Fibroblast of villous mesenchyme (primary cell): ENCODE results near the gene KRT25. TPM values are rescaled to one million over a fixed set of nuclear protein-coding genes. Genes with fewer than 3 reads are reported as not detected.

ENCODE experiments used
- DNase-seq: peaks from one replicate; pipeline ENCODE4 v3.0.0-alpha.2; 2010; ENCODE audit warnings: low read depth
- H3K4me3 ChIP-seq: 2 replicates; pipeline ENCODE4 v1.5.1; 2011; ENCODE audit warnings: low read depth, mild to moderate bottlenecking, low read length
- CTCF ChIP-seq: IDR thresholded peaks from 2 replicates; pipeline ENCODE4 v1.5.1; 2012; ENCODE audit warnings: low read depth, mild to moderate bottlenecking, low read length; ENCODE audit not compliant: insufficient read depth
- total RNA-seq: library from RNA; depleted of rRNA; stranded (reverse); fragments of >200 nt; gene quantifications from 2 replicates; pipeline ENCODE4 v1.2.3, GENCODE V29; 2012

KRT25 gene
- total RNA-seq, 1 donor = not detected

DNA sequence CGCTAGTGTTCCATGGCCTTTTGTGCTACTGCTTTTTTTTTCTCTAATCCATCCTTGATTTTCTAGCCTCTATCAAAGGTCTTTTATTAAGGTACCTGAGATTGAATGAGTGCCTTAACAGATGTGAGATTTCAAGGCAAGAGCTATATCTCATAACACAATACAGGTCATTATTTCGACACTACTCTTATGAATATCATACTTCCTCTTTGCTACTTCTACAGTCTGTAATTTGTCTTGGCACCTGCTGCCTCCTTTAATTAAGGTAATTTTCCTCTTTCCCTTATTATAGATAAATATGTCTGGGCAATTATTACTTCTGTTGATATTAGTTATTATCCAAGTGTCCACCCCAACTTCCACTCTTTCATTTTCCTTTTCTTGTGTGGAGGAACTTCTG is 39.3 kb upstream of the KRT25 start:
- TF ChIP-seq CTCF = no peak
- no peak overlapping the region for H3K4me3 ChIP-seq
- no peak for DNase-seq

- no peak for TF ChIP-seq CTCF
- DNase-seq = no peak
- no peak overlapping the region for H3K4me3 ChIP-seq
These were observed 38.7 kb upstream of the KRT25 start for GRCh38 chr17:40793832-40794231.

DNA sequence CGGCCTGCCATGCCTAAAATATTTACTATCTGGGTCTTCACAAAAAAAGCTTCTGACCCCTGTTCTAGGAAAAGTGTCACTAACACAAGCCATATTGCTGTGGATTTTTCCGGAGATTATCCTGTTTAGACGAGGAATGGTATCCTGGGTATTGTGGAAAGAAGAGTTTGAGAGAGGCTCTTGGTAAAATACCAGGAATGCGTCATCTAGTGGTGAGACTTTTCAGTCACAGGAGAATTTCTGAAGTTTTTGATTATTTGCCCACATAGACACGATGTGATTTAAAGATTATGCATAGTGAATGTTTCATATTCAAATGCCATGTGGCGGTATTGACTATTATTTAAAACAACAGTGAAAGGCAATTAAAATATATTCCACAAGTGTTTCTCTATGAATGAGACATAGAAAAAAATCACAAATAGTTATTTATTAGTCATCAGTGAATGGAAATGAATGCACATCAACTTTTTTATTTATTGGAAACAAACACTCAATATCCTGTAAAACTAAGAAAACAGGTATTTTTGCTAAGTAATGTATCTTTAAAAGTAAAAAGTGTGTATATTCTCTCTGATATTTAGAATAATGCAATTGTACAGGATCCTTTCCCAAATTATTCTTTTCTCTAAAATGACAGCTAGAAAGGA is 36.8 kb upstream of the KRT25 start:
- no peak overlapping the region for H3K4me3 ChIP-seq
- peak; percentile 68 for TF ChIP-seq CTCF
- DNase-seq = peak; percentile 53

GRCh38 chr17:40791111-40791510 is 36.0 kb upstream of the KRT25 start:
- peak; percentile 1 for DNase-seq
- no peak overlapping the region for H3K4me3 ChIP-seq
- TF ChIP-seq CTCF = no peak

- no peak for DNase-seq
- no peak for TF ChIP-seq CTCF
- no peak within 1 kb of the TSS for H3K4me3 ChIP-seq
These were observed 27.3 kb upstream of the KRT25 start, which contains the start of gene KRT27 for GRCh38 chr17:40782450-40782849. Gene KRT27 (minus strand): TSS chr17:40782550. CDS start chr17:40782493, 57 bp downstream.

GRCh38 chr17:40779181-40779909 is 24.2 kb upstream of the KRT25 start:
- H3K4me3 ChIP-seq = peak overlapping the region; percentile 9
- DNase-seq = no peak
- TF ChIP-seq CTCF = no peak
